GM19397 (cell line): ENCODE data around the gene CILP2.

ENCODE experiments used
- ATAC-seq: cut with Tn5 transposase; IDR thresholded peaks from one replicate; pipeline ENCODE4 v1.9.1; 2021; ENCODE audit warnings: mild to moderate bottlenecking, moderate library complexity; ENCODE audit not compliant: unreplicated experiment

The CILP2 gene, protein sequence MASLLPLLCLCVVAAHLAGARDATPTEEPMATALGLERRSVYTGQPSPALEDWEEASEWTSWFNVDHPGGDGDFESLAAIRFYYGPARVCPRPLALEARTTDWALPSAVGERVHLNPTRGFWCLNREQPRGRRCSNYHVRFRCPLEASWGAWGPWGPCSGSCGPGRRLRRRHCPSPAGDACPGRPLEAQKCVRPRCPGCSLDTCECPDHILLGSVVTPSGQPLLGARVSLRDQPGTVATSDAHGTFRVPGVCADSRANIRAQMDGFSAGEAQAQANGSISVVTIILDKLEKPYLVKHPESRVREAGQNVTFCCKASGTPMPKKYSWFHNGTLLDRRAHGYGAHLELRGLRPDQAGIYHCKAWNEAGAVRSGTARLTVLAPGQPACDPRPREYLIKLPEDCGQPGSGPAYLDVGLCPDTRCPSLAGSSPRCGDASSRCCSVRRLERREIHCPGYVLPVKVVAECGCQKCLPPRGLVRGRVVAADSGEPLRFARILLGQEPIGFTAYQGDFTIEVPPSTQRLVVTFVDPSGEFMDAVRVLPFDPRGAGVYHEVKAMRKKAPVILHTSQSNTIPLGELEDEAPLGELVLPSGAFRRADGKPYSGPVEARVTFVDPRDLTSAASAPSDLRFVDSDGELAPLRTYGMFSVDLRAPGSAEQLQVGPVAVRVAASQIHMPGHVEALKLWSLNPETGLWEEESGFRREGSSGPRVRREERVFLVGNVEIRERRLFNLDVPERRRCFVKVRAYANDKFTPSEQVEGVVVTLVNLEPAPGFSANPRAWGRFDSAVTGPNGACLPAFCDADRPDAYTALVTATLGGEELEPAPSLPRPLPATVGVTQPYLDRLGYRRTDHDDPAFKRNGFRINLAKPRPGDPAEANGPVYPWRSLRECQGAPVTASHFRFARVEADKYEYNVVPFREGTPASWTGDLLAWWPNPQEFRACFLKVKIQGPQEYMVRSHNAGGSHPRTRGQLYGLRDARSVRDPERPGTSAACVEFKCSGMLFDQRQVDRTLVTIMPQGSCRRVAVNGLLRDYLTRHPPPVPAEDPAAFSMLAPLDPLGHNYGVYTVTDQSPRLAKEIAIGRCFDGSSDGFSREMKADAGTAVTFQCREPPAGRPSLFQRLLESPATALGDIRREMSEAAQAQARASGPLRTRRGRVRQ

DNA sequence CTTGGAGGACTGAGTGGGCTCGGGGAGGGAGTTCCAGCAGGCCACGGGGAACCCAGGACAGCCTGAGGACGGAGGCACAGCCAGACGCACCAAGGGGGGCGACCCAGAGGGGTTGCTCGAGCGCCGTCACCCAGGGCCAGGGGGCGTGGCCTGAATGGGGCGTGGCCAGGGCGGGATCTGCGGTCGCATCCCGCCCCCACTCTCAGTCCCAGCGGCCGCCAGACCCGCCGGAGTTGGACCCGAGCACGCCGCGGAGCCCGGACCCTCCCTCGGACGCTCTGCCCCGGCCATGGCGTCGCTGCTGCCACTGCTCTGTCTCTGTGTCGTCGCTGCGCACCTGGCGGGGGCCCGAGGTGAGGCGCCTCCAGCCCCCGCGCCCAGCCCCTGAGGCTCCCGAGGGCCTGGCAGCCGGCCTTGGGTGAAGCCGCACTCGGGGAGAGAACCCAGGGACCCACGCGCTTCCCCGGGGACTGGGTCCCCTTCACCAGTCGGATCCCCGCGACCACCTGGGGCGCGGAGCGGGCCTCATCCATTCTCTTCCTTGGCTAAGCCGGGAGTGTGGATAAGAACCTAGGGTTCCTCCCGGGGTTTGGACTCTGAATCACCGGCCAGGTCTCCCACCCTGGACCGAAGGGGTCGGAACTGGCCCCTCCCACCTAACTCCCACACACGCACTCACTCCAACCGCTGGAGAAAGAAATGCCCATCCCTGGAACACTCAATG is at the start of gene CILP2:
Gene CILP2, plus strand, starts transcription at position 205 of the 724 bp plus-strand sequence. Its CDS starts 85 bp downstream, at position 290.
- ATAC-seq, result no peak

DNA sequence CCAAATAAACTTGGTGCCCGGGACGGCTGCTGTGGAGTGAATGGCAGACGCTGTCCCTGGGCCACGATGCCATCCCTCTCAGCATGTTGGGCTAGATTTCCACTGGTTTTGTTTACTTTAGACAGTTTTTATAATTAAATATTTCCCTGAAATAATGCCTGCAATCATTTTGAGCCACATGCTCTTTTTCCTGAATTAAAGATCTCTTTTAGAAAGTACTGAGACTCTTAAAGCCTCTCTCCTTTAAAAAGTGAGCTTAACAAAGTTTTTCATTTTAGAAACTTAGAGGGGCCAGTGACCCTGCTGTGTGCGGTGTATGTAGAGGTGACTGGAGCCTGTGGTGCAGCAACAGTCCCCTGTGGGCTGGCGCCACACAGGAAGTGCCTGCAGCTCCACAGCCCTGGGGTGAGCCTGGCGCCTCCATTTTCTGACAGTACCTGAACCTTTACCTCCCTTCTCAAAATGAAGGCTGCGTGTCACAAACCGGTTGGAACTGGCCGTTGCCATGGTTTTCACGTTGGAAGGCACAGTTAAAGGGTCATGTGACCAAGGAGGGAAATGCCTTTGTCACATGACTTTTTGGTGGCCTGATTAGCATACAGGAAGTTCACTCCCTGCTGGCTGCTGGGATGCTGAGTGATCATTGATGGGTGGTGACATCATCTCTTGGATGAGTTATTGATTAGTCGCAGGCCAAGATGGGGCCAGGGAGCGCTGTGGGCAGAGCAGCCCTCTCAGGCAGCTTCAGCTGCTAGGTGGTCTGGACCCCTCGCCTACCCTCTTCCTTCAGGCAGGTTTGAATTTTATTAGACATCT is 49.0 kb upstream of the CILP2 start:
- peak; percentile 60 for ATAC-seq

DNA sequence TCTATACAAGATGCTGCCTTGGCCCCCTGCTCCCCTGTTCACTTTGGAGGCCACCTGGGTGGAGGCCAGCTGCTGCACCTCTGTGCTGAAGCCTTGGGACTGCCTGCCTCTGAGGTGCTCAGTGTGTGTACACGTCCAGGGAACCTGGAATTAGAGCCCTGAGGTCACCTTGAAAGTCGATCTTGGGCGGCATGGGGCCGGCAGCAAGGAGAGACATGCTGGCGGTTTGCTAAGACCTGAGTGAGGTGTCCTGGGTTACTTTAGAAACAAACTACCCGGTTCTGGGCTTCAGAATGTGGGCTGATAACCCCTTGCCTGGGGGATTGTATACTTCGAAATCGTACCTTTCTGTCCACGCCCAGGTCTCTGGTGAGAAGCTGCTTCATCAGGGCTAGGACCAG is 48.3 kb upstream of the CILP2 start:
- ATAC-seq, result no peak

DNA sequence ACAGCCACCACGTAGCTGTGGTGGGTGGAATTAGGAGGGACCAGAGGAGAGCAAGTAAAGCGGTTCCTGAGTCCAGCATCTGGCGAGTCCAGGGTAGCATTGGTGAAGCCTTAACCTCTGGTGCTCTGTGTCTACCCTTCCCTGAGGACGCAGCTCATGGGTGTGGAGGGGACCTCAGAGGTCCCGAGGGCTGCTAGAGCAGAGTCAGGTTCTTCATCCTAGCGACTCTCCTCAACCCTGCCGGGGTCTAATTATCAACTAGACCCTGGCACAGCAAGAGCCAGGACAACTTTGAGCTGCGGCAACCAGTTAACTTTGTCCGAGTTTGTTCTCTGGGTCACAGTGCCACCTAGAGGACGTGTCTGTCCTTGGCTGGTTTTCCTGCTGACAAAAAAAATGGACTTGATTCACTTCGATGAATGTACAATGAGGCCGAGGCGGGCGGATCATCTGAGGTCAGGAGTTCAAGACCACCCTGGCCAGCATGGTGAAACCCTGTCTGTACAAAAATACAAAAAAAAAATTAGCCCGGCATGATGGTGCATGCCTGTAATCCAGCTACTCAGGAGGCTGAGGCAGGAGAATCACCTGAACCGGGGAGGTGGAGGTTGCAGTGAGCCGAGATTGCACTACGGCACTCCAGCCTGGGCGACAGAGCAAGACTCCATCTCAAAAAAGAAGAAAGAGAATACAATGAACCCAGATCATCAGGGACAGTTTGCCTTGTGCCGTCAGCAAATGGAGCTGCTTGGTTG is 47.7 kb upstream of the CILP2 start:
- ATAC-seq, result no peak

DNA sequence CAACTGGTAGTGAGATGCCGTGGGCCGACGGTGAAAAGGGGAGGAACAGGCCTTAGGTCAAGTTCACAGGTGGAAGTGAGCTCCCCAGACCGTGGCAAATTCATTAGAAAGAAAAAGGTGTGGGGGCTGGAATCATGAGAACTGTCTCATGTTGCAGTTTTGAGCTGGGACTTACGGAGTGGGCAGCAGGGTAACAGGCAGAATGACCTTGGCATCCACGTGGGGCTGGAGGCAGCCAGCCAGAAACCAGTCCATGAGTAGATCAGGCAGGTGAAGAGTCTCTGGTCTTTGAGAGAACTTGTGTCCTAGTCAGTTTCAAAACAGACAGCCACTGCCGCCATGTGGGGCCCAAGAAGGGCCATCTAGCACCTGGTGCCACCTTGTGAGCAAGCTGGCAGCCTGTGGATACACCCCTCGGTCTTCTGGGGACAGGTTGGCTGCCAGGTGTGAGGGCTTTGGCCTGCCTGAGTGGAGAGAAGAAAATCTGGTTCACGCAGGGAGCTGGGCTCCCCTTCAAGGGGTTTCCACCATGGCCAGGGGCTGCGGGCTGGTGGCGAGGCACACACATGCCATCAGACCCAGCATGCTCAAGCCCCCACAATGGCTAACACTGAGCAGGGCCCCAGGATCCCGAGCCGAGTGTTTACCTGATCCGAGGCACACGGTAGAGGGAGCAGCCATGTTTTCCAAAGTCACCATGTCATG is 46.6 kb upstream of the CILP2 start:
- no peak for ATAC-seq

DNA sequence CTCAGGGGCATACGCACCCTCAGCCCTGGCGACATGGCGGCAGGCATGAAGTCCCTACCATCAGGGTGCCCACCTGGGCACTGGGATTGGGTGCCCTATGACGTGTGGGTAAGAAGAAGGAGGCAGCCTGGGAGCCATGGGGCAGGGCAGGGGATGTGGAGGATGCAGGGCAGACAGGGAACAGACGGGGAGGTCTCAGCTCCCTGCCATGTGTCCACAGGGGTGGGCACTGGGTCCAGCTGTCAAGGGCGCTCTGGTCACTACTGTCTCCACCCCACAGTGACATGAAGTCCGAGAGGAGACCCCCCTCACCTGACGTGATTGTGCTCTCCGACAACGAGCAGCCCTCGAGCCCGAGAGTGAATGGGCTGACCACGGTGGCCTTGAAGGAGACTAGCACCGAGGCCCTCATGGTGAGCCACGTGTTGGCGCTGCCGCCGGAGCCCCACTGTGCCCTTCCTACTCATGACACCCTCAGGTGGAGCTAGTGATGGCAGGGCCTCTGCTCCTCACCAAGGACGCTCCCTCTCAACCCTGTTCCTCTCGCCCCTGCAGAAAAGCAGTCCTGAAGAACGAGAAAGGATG is 45.9 kb upstream of the CILP2 start:
- ATAC-seq, result no peak

DNA sequence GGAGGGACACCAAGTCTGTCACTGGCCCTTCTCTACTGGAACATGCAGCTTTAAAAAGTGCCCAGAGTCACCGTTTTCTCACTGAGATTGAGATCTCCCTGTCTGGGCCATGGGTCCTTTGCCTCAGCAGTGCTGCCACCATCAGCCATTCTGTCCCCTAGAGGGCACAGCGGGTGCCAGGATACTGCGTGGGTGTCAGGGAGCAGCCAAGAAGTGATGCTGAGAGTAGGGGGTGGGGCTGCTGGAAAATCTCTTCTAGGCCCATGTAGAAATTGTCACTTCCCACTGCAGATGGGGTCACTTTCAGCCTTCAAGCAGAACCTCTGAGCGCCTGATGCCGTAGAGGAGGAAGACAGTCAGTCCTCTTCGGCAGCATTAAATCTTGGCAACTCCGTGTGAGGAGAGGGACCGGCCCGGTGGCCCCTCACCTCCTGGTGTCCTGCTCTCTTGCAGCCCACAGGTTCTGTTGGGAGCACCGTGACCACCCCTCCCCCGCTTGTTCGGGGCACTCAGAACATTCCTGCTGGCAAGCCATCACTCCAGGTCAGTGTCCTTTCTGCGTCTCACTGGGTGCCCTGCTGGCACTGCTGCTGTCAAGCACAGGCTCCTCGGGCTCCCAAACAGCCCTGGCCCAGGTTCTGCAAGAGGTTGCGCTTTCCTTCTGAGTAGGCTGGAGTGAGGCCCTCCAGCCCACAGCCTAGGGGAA is 44.1 kb upstream of the CILP2 start:
- no peak for ATAC-seq

DNA sequence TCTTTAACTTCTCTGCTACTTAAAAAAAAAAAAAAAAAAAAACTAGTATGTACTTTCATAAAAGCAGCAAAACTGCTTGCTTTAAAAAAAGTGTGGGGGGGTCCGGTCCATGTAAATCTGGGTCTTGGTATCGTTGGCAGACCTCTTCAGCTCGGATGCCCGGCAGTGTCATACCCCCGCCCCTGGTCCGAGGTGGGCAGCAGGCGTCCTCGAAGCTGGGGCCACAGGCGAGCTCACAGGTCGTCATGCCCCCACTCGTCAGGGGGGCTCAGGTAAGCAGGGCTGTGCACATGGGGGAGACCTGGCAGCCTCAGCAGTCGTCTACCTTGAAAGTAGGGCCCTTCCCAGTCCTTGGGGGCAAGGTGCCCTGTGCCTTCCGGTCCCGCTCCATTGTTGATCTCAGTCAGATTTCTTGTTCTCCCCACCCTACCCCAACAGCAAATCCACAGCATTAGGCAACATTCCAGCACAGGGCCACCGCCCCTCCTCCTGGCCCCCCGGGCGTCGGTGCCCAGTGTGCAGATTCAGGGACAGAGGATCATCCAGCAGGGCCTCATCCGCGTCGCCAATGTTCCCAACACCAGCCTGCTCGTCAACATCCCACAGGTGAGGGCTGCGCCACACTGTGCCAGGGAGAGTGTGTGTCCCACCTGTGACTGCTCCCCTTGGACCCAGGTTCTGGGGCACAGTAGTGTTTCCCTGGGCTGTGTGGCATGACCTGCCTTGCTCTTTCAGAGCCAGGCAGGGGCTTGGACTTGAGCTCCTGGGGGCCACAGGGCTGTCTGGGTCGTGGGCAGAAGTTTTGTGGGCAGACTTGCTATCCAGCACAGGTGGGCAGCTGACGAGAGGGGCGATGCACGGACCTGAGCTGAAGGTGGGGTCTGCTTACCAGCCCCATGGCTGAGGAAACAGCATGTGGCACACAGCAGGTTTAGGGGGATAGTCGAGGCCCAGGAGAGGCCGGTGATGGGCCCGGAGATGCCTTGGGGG is 42.2 kb upstream of the CILP2 start:
- no peak for ATAC-seq

DNA sequence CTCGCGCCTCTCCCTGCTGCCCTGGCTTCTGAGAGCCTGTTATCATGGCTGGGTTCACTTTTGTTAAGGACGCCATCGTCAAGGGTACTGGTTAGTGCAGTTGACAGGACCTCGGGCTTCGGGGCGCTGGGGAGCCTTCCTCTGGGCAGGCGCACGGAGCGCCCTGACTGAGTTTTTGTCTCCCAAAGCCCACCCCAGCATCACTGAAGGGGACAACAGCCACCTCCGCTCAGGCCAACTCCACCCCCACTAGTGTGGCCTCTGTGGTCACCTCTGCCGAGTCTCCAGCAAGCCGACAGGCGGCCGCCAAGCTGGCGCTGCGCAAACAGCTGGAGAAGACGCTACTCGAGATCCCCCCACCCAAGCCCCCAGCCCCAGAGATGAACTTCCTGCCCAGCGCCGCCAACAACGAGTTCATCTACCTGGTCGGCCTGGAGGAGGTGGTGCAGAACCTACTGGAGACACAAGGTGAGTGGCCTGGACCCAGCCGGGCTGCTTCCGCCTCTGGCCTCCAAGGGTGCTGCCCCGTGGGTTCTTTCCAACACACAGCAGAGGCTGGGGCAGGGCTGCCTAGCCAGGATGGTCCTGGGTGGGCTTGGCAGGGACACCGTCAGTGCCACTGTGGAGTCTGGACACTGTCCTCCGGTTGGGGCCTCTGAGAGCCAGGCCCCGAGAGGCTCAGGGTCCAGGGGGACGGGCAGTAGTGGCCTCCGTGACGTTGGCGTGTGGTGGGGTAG is 39.6 kb upstream of the CILP2 start:
- ATAC-seq, result no peak

DNA sequence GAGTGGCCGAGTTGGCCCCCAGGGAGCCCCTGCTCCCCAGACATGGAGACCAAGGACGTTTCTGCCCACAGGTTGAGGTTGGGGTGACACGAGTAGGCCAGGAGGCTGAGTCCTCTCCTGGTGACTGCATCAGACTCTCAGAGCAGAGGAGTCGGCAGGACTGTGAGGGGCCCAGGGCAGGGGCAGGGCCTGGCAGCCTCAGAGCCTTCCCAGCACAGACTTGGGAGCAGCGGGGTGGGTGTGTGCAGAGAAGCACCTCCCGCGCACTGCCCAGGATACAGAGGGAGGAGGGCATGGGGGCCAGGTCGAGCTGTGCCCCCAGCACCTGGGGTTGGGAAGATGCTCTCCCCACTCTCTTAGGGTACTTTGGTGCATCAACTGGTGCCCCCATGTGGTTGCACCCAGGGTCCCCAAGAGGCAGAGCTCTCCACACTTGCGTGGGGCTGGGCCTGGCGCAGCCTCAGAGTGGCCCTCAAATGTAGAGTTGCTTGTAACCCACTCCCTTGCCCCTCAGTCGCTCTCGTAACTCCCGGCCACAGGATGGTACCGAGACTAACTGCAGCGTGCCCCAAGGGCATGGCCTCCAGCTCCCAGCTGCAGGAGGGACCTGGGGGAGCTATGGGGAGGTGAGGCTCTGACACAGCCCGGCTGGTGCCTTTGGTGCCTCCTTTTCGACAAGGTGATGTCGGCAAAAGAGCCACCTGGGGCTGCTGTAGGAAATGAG is 38.6 kb upstream of the CILP2 start:
- no peak for ATAC-seq

DNA sequence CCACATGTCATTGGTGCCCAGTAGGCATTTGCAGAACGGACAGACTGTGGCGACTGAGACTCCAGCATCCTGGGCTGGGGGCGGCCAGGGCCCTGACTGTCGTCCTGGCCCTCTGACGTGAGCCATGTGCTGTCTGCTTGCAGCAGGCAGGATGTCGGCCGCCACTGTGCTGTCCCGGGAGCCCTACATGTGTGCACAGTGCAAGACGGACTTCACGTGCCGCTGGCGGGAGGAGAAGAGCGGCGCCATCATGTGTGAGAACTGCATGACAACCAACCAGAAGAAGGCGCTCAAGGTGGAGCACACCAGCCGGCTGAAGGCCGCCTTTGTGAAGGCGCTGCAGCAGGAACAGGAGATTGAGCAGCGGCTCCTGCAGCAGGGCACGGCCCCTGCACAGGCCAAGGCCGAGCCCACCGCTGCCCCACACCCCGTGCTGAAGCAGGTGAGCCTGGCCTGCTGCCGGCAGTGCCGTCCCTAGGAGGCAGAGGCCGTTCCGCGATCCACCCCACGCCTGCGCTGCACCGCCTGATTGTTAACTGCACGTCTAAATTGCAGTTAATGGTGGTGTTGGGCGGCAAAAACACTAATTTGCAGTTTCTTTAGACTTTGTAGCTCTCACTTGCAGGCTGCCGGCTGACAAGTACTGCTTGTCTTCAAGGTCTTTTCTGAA is 37.0 kb upstream of the CILP2 start:
- ATAC-seq, result no peak

DNA sequence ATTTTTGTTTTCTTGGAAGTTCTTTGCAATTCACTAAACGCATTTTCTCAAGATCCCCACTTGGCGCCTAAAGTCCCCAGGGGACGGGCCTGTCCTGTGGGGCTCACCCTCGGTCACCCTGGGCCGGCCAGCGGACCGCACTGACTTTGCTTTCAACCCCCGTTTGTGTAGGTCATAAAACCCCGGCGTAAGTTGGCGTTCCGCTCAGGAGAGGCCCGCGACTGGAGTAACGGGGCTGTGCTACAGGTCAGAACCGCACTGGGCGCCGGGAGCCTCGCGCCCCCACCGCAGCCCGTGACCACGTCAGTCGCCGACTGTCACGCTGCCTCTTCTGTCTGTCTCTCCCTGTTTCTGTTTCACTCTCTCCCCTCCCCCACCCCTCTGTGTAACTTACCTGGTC is 36.3 kb upstream of the CILP2 start:
- ATAC-seq, result no peak

DNA sequence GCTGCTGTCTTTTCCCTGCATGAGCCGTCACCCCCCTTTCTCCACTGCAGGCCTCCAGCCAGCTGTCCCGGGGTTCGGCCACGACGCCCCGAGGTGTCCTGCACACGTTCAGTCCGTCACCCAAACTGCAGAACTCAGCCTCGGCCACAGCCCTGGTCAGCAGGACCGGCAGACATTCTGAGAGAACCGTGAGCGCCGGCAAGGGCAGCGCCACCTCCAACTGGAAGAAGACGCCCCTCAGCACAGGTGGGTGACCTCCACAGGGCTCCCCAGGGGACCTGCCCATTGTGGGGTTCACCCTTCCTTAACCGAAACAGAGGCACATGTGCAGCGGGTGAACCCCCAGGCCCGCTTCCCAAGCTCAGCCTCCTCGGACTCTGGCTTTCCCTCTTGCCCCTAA is 35.8 kb upstream of the CILP2 start:
- no peak for ATAC-seq

DNA sequence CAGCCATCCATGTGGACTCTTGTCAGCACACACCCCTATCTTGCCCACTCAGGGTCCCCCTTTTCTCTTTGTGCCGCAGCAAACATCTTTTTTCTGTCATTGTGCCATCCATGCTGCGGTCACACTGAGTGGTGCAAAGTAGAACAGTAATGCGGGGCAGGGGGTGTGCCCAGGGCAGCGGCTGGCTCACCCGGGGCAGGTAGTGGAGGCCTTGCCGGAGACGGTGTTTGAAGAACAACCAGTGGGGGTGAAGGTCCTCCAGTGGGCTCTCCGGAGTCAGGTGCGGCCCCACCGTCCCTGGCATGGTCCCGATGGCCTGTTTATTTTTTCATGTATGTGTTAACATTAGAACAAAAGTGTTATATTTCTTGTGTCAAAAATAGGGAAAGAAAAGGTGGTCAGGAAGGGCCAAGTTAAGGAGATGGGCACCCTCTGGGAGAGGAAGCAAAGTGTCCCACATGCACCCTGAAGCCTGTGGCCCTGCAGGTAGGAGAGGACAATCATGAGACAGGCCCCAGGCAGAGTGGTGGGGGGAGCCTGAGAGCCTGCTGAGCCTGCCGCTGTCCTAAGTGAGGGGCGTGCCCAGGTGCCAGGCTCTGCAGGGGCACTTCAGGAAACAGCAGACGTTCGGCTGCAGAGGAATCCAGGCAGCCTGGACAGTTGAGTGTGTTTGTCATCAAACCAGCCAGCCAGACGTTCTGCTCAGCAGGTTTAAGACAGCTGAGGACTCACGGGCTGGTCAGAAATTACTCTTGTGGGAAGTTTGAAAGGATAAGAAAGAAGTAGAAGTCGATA is 35.1 kb upstream of the CILP2 start:
- ATAC-seq, result no peak
